GM10847 (cell line): ENCODE results near the gene UQCC3.

Experiments
- POLR2A ChIP-seq: IDR thresholded peaks from 2 replicates; pipeline ENCODE4 v1.6.1; 2011; ENCODE audit not compliant: insufficient read length; ENCODE audit errors: extremely low read depth

UQCC3 gene

GRCh38 chr11:62680825-62681240 is 9.4 kb downstream of the UQCC3 start:
- no peak for TF ChIP-seq POLR2A

- no peak for TF ChIP-seq POLR2A
These were observed 11.0 kb downstream of the UQCC3 start for GRCh38 chr11:62682518-62682917.

- TF ChIP-seq POLR2A: no peak
These were observed 16.3 kb downstream of the UQCC3 start for GRCh38 chr11:62687508-62688396.

GRCh38 chr11:62688491-62688890 is 17.0 kb downstream of the UQCC3 start:
- no peak for TF ChIP-seq POLR2A

- TF ChIP-seq POLR2A: no peak
These were observed 18.1 kb downstream of the UQCC3 start, which contains the start of gene LRRN4CL for GRCh38 chr11:62689421-62690183. Gene LRRN4CL, minus strand, starts transcription at chr11:62689530. Its CDS starts 1,022 bp downstream, at chr11:62688508.

- TF ChIP-seq POLR2A: no peak
These were observed 23.1 kb downstream of the UQCC3 start for GRCh38 chr11:62694455-62695167.

- TF ChIP-seq POLR2A: no peak
These were observed 30.8 kb downstream of the UQCC3 start for GRCh38 chr11:62702246-62702645.

GRCh38 chr11:62705413-62705812 is 33.9 kb downstream of the UQCC3 start:
- TF ChIP-seq POLR2A: no peak

- TF ChIP-seq POLR2A: peak; percentile 49
These were observed 34.7 kb downstream of the UQCC3 start for GRCh38 chr11:62705880-62706849.

- TF ChIP-seq POLR2A: no peak
These were observed 35.4 kb downstream of the UQCC3 start for GRCh38 chr11:62706850-62707247.

- TF ChIP-seq POLR2A: no peak
These were observed 35.9 kb downstream of the UQCC3 start, which contains the start of the genes BSCL2 and GNG3 for GRCh38 chr11:62707277-62707861. Gene BSCL2, minus strand, starts transcription at chr11:62707424. Its CDS starts 229 bp downstream, at chr11:62707195. Gene GNG3, plus strand, starts transcription at chr11:62707676. Its CDS starts 620 bp downstream, at chr11:62708296.

- no peak for TF ChIP-seq POLR2A
These were observed 36.9 kb downstream of the UQCC3 start for GRCh38 chr11:62708392-62708791.

- TF ChIP-seq POLR2A: no peak
These were observed 37.3 kb downstream of the UQCC3 start for GRCh38 chr11:62708793-62709192.

- TF ChIP-seq POLR2A: peak; percentile 79
These were observed 38.0 kb downstream of the UQCC3 start for GRCh38 chr11:62709247-62710000.
